B cell (primary cell): ENCODE measurements around the gene BTBD17. TPM values are rescaled to one million over a fixed set of nuclear protein-coding genes. Genes with fewer than 3 reads are reported as not detected.

Experiments used
- ATAC-seq: fragments of 200-7000 bp; cut with Tn5 transposase; one replicate; pipeline ENCODE4 v1.10.0; 2021; ENCODE audit warnings: low read depth, mild to moderate bottlenecking, moderate number of reproducible peaks, moderate library complexity
- CTCF ChIA-PET: fragments of 350-600 bp; sonication (Branson Sonifier 250); formaldehyde crosslinking; loops from one replicate; lab custom pipeline; 2021; ENCODE audit warnings: antibody characterized with exemption, inconsistent platforms; lab: Charles Lee
- POLR2A ChIA-PET: fragments of 350-600 bp; sonication (Branson Sonifier 250); formaldehyde crosslinking; loops from one replicate; lab custom pipeline; 2021; ENCODE audit warnings: antibody characterized with exemption; lab: Charles Lee
- DNase-seq: peaks from one replicate; pipeline ENCODE4 v3.0.0; 2013
- H2AFZ ChIP-seq: 2 replicates; pipeline ENCODE4 v1.6.1; 2012; ENCODE audit warnings: mild to moderate bottlenecking, low read depth, low read length; ENCODE audit not compliant: insufficient read depth, poor library complexity, severe bottlenecking
- H3K27ac ChIP-seq, 2 donors: 1 replicate in 1 of 2; 2 replicates in 1 of 2; pipeline ENCODE4 v1.5.1; 2012 to 2013; ENCODE audit warnings: low read length in 2 of 2, mild to moderate bottlenecking in 2 of 2, moderate library complexity in 1 of 2
- H3K27me3 ChIP-seq, 4 experiments: fragments of 200-600 bp in 1 of 4; sonication (generic) in 1 of 4; replicated peaks in 1 of 4; 1 replicate in 2 of 4; 2 replicates in 2 of 4; pipeline versions ENCODE4 v1.6.1 to v1.7.0; 2013 to 2016; ENCODE audit warnings: low read length in 3 of 4, mild to moderate bottlenecking in 2 of 4, mixed read lengths in 1 of 4, moderate library complexity in 1 of 4; ENCODE audit not compliant: insufficient read depth in 4 of 4, control insufficient read depth in 3 of 4; ENCODE audit errors: control extremely low read depth in 1 of 4
- H3K36me3 ChIP-seq, 2 experiments: replicated peaks in 1 of 2; 1 replicate in 1 of 2; 2 replicates in 1 of 2; pipeline versions ENCODE4 v1.6.1 to v1.7.1; 2013; ENCODE audit warnings: low read length in 1 of 2; ENCODE audit not compliant: insufficient read depth in 2 of 2, control insufficient read depth in 1 of 2; ENCODE audit errors: control extremely low read depth in 1 of 2, extremely low read depth in 1 of 2
- H3K4me1 ChIP-seq, 2 donors: fragments of 200-600 bp in 1 of 2; sonication (generic) in 1 of 2; 1 replicate in 1 of 2; 2 replicates in 1 of 2; pipeline versions ENCODE4 v1.5.1 to v1.6.1; 2013 to 2017; ENCODE audit warnings: low read length in 2 of 2; ENCODE audit not compliant: control insufficient read depth in 2 of 2, insufficient read depth in 2 of 2
- H3K4me2 ChIP-seq: replicated peaks from 2 replicates; pipeline ENCODE3; 2012; ENCODE audit warnings: mild to moderate bottlenecking, low read depth, low read length; ENCODE audit not compliant: poor library complexity, severe bottlenecking
- H3K4me3 ChIP-seq, 5 experiments: fragments of 200-600 bp in 1 of 5; sonication (generic) in 1 of 5; 1 replicate in 3 of 5; 2 replicates in 2 of 5; pipeline versions ENCODE4 v1.5.1 to v1.7.0; 2011 to 2016; ENCODE audit warnings: low read length in 4 of 5, mild to moderate bottlenecking in 4 of 5, low read depth in 2 of 5, control low read depth in 1 of 5, moderate library complexity in 1 of 5; ENCODE audit not compliant: insufficient read depth in 1 of 5; ENCODE audit errors: control extremely low read depth in 1 of 5, extremely low read depth in 1 of 5
- H3K79me2 ChIP-seq: fragments of 200-600 bp; sonication (generic); one replicate; pipeline ENCODE4 v1.6.0; 2016; ENCODE audit warnings: low read length; ENCODE audit not compliant: control insufficient read depth, insufficient read depth
- H3K9ac ChIP-seq: fragments of 200-600 bp; sonication (generic); 2 replicates; pipeline ENCODE4 v1.6.1; 2017; ENCODE audit warnings: mild to moderate bottlenecking, low read length, moderate library complexity
- H3K9me3 ChIP-seq, 3 donors: one replicate each; pipeline versions ENCODE4 v1.6.1 to v1.7.1; 2013; ENCODE audit warnings: low read length in 2 of 3; ENCODE audit not compliant: control insufficient read depth in 2 of 3, insufficient read depth in 1 of 3; ENCODE audit errors: control extremely low read depth in 1 of 3
- H4K20me1 ChIP-seq: 2 replicates; pipeline ENCODE4 v1.6.0; 2012; ENCODE audit warnings: mild to moderate bottlenecking, low read length; ENCODE audit not compliant: insufficient read depth, control insufficient read depth, poor library complexity, severe bottlenecking
- H3K27ac Mint-ChIP-seq: one replicate; pipeline ENCODE4 v1.8.0; 2021; ENCODE audit warnings: mixed read lengths
- H3K27me3 Mint-ChIP-seq: one replicate; pipeline ENCODE4 v1.8.0; 2021; ENCODE audit warnings: mixed read lengths
- H3K4me1 Mint-ChIP-seq: one replicate; pipeline ENCODE4 v1.8.0; 2021; ENCODE audit warnings: mixed read lengths
- H3K4me3 Mint-ChIP-seq: one replicate; pipeline ENCODE4 v1.8.0; 2021; ENCODE audit warnings: mixed read lengths
- H3K9me3 Mint-ChIP-seq: one replicate; pipeline ENCODE4 v1.8.0; 2022; ENCODE audit warnings: mixed read lengths; ENCODE audit not compliant: insufficient read depth
- CTCF ChIP-seq: fragments of 200-600 bp; IDR thresholded peaks from one replicate; pipeline ENCODE4 v1.8.0; 2022; ENCODE audit warnings: antibody characterized with exemption, mild to moderate bottlenecking
- EZH2 ChIP-seq: IDR thresholded peaks from 2 replicates; pipeline ENCODE4 v1.6.1; 2012; ENCODE audit warnings: borderline replicate concordance, low read depth, mild to moderate bottlenecking, moderate library complexity, low read length; ENCODE audit not compliant: insufficient read depth, poor library complexity, severe bottlenecking
- WGBS: methylation state at CpG from one replicate; pipeline ENCODE4 v1.1.5; 2013; ENCODE audit warnings: missing lambda C conversion rate; ENCODE audit not compliant: insufficient coverage; 5-methylcytosine and 5-hydroxymethylcytosine counted together
- intact Hi-C: fragments of 100-400 bp; cut with micrococcal nuclease; formaldehyde crosslinking; loops from one replicate; pipeline ENCODE4 v1.10.0; 2022
- polyA plus RNA-seq: library from polyadenylated mRNA; depleted of rRNA; stranded (reverse); fragments of >200 nt; gene quantifications from 2 replicates; pipeline ENCODE4 v1.2.3, GENCODE V29; 2012
- total RNA-seq, 2 donors: library from RNA; stranded (reverse); fragments of 120-200 nt in 1 of 2; gene quantifications; 1 replicate in 1 of 2; 2 replicates in 1 of 2; pipeline versions ENCODE4 v1.2.3 to v1.2.4, GENCODE V29; 2013 to 2022

BTBD17 gene
- total and polyA plus RNA-seq, 2 donors (not counting 1 experiment from before 2014, with no cell fraction given) = not detected

GRCh38 chr17:74362069-74362405, 369 bp upstream of the BTBD17 start:
- Mint-ChIP-seq H3K27me3 (peaks cover 35% of the 10 kb centered on the region), H3K9me3 (no peaks in the 10 kb centered on the region), H3K4me1 (peaks cover 2% of the 10 kb centered on the region), H3K4me3 (no peak overlapping the region), H3K27ac (no peak overlapping the region)
- H3K4me2 ChIP-seq = no peak overlapping the region
- H3K9ac ChIP-seq = no peak overlapping the region
- intact Hi-C loops = no loop called here
- H3K27me3 ChIP-seq = peaks cover 0 to 34% (median 6%) of the 10 kb centered on the region in 4 experiments
- 36% methylated on average over 4 of the region's 9 CpGs for WGBS
- ATAC-seq (no peak), DNase-seq (no peak)
- H3K4me1 ChIP-seq = peaks cover 0 to 5% of the 10 kb centered on the region in 2 donors
- H3K4me3 ChIP-seq = no peak overlapping the region
- no peaks in the 10 kb centered on the region for H4K20me1 ChIP-seq
- no peak overlapping the region for H3K27ac ChIP-seq
- H3K9me3 ChIP-seq = no peaks in the 10 kb centered on the region
- POLR2A ChIA-PET = no interaction called here
- no peaks in the 10 kb centered on the region for H3K79me2 ChIP-seq
- no peak overlapping the region for H2AFZ ChIP-seq
- CTCF ChIA-PET = interaction anchor here (1.1 to 4.1 kb wide), 6 partner anchors 72 to 153 kb away, joined by 3 to 12 read pairs (median 5); no protein-coding TSS in a partner anchor
- TF ChIP-seq EZH2 (no peak), CTCF (no peak)
- no peaks in the 10 kb centered on the region for H3K36me3 ChIP-seq

- Histone ChIP-seq H3K36me3 (no peaks in the 10 kb centered on the region), H3K27ac (no peak overlapping the region), H3K9me3 (no peaks in the 10 kb centered on the region), H3K4me3 (no peak overlapping the region), H3K9ac (no peak overlapping the region), H2AFZ (no peak overlapping the region), H3K79me2 (no peaks in the 10 kb centered on the region), H3K4me1 (peaks cover 0 to 7% of the 10 kb centered on the region in 2 donors), H3K4me2 (no peak overlapping the region), H3K27me3 (peaks cover 0 to 41% (median 10%) of the 10 kb centered on the region in 4 experiments), H4K20me1 (no peaks in the 10 kb centered on the region)
- Mint-ChIP-seq H3K9me3 (no peaks in the 10 kb centered on the region), H3K4me3 (no peak overlapping the region), H3K4me1 (peaks cover 2% of the 10 kb centered on the region), H3K27ac (no peak overlapping the region), H3K27me3 (peaks cover 39% of the 10 kb centered on the region)
- intact Hi-C loops = loop anchor here (1.0 kb wide), 1 partner anchor 151 kb away; no protein-coding TSS in a partner anchor
- DNase-seq = no peak
- whole genome bisulfite sequencing = 84% methylated on average over 7 of the region's 7 CpGs
- no peak for ATAC-seq
- ChIA-PET CTCF (interaction anchor here (1.1 to 4.1 kb wide), 6 partner anchors 9 to 159 kb away, joined by 3 to 12 read pairs (median 4); no protein-coding TSS in a partner anchor), POLR2A (interaction anchor here (0.5 kb wide), 1 partner anchor 955 kb away, joined by 4 read pairs; no protein-coding TSS in a partner anchor)
- no peak for TF ChIP-seq EZH2
- no peak for TF ChIP-seq CTCF
Observed at GRCh38 chr17:74360899-74361229, 804 bp downstream of the BTBD17 start.
